ENCODE data around the gene CD99. TPM values are rescaled to one million over a fixed set of nuclear protein-coding genes. Genes with fewer than 3 reads are reported as not detected.
A peak's percentile ranks its signal among the peaks of the same experiment; 100 is the strongest.

CD99 gene
- total RNA-seq, 1 experiment from 2014 or later: 407 TPM

DNA sequence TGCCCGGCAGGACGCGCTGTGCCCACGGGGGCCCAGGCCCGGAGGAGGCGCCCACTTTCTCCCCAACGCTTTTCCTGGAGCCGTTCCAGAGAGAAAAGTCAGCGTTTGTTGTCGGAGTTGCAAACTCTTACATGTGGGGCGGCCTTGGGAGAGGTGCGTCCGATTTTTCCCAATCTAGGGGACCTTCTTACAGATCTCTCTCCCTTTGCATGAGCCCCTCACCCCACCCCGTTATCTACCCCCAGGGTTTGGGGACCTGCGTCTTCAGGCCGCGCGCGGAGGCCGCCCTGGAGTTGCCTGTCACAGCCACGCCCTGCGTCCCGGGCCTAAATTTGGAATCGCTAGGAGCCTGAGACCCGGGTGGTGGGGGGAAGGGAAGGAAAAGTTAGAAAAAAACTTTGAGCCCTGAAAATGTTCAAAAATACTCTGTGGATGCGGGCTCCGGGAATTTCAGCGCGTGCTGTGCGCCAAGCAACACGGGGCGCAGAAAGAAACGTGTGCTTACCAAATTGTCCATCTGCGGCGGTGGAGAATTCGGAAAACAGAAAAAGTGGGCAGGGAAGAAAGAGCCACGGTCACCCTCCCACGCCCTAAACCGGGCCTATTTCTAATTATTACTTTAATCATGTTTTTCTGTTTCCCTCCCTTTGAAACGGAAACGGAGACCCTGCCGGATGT is 587 bp downstream of the CD99 start:
- H3K36me3 Mint-ChIP-seq (ENCODE audit: insufficient read depth, unreplicated experiment): peaks cover 41% of the 10 kb centered on the region
- H3K4me3 Mint-ChIP-seq (ENCODE audit: unreplicated experiment): peak overlapping the region; percentile 76
- no peaks in the 10 kb centered on the region for H3K27me3 Mint-ChIP-seq (ENCODE audit: insufficient read depth, unreplicated experiment)
- intact Hi-C loops (cut with micrococcal nuclease; ENCODE audit: unreplicated experiment): loop anchor here (1.0 to 2.0 kb wide), 3 partner anchors 15 to 37 kb away; no protein-coding TSS in a partner anchor
- H3K27me3 ChIP-seq (replicated peaks; ENCODE audit: control insufficient read depth, insufficient read depth, low read length): no peaks in the 10 kb centered on the region
- peak in 1 of 2 experiments; percentile 49 for DNase-seq
- BruUV-seq (replicated peaks): TSS peak; percentile 66
- POLR2A ChIA-PET: no interaction called here
- H3K27ac Mint-ChIP-seq (ENCODE audit: unreplicated experiment): peak overlapping the region; percentile 89
- no peaks in the 10 kb centered on the region for H3K36me3 ChIP-seq (ENCODE audit: control insufficient read depth, insufficient read depth, low read length)
- no peak for TF ChIP-seq CTCF (IDR thresholded peaks at IDR 0.05; ENCODE audit: insufficient read depth in 1 of 2, low read depth in 1 of 2, low read length in 1 of 2, severe bottlenecking in 1 of 2, unreplicated experiment in 1 of 2)
- no peaks in the 10 kb centered on the region for H3K9me3 ChIP-seq
- H3K4me3 ChIP-seq (ENCODE audit: low read depth, low read length): peak overlapping the region; percentile 94
- H3K9me3 Mint-ChIP-seq (ENCODE audit: unreplicated experiment): no peaks in the 10 kb centered on the region
- CTCF ChIA-PET: no interaction called here
- H3K4me1 ChIP-seq: peaks cover 22% of the 10 kb centered on the region
- peaks cover 27% of the 10 kb centered on the region for H3K4me1 Mint-ChIP-seq (ENCODE audit: low read depth, unreplicated experiment)

GRCh38 chrX:2692221-2693112 is 1.4 kb downstream of the CD99 start:
- H3K4me3 Mint-ChIP-seq (ENCODE audit: unreplicated experiment): peak overlapping the region; percentile 76
- no TSS peak for BruUV-seq (replicated peaks)
- ChIA-PET POLR2A (no interaction called here), CTCF (no interaction called here)
- peaks cover 22% of the 10 kb centered on the region for H3K4me1 ChIP-seq
- H3K9me3 Mint-ChIP-seq (ENCODE audit: unreplicated experiment): no peaks in the 10 kb centered on the region
- H3K36me3 Mint-ChIP-seq (ENCODE audit: insufficient read depth, unreplicated experiment): peaks cover 49% of the 10 kb centered on the region
- no peaks in the 10 kb centered on the region for H3K27me3 Mint-ChIP-seq (ENCODE audit: insufficient read depth, unreplicated experiment)
- TF ChIP-seq CTCF (IDR thresholded peaks at IDR 0.05; ENCODE audit: insufficient read depth in 1 of 2, low read depth in 1 of 2, low read length in 1 of 2, severe bottlenecking in 1 of 2, unreplicated experiment in 1 of 2): no peak
- H3K27me3 ChIP-seq (replicated peaks; ENCODE audit: control insufficient read depth, insufficient read depth, low read length): no peaks in the 10 kb centered on the region
- H3K27ac Mint-ChIP-seq (ENCODE audit: unreplicated experiment): peak overlapping the region; percentile 89
- peak overlapping the region; percentile 94 for H3K4me3 ChIP-seq (ENCODE audit: low read depth, low read length)
- DNase-seq: no peak
- intact Hi-C loops (cut with micrococcal nuclease; ENCODE audit: unreplicated experiment): no loop called here
- no peaks in the 10 kb centered on the region for H3K9me3 ChIP-seq
- no peaks in the 10 kb centered on the region for H3K36me3 ChIP-seq (ENCODE audit: control insufficient read depth, insufficient read depth, low read length)
- peaks cover 23% of the 10 kb centered on the region for H3K4me1 Mint-ChIP-seq (ENCODE audit: low read depth, unreplicated experiment)

- no peaks in the 10 kb centered on the region for H3K9me3 Mint-ChIP-seq (ENCODE audit: unreplicated experiment)
- CTCF ChIA-PET: no interaction called here
- H3K4me3 ChIP-seq (ENCODE audit: low read depth, low read length): peak overlapping the region; percentile 94
- peak overlapping the region; percentile 76 for H3K4me3 Mint-ChIP-seq (ENCODE audit: unreplicated experiment)
- POLR2A ChIA-PET: no interaction called here
- no peak for DNase-seq
- H3K4me1 Mint-ChIP-seq (ENCODE audit: low read depth, unreplicated experiment): peaks cover 28% of the 10 kb centered on the region
- H3K27me3 Mint-ChIP-seq (ENCODE audit: insufficient read depth, unreplicated experiment): no peaks in the 10 kb centered on the region
- H3K4me1 ChIP-seq: peaks cover 24% of the 10 kb centered on the region
- H3K36me3 ChIP-seq (ENCODE audit: control insufficient read depth, insufficient read depth, low read length): no peaks in the 10 kb centered on the region
- intact Hi-C loops (cut with micrococcal nuclease; ENCODE audit: unreplicated experiment): no loop called here
- no peak overlapping the region for H3K27ac Mint-ChIP-seq (ENCODE audit: unreplicated experiment)
- no peak for TF ChIP-seq CTCF (IDR thresholded peaks at IDR 0.05; ENCODE audit: insufficient read depth in 1 of 2, low read depth in 1 of 2, low read length in 1 of 2, severe bottlenecking in 1 of 2, unreplicated experiment in 1 of 2)
- H3K36me3 Mint-ChIP-seq (ENCODE audit: insufficient read depth, unreplicated experiment): peaks cover 52% of the 10 kb centered on the region
- BruUV-seq (replicated peaks): no TSS peak
- no peaks in the 10 kb centered on the region for H3K27me3 ChIP-seq (replicated peaks; ENCODE audit: control insufficient read depth, insufficient read depth, low read length)
- H3K9me3 ChIP-seq: no peaks in the 10 kb centered on the region
These were observed 2.3 kb downstream of the CD99 start for GRCh38 chrX:2693113-2694002.
